GF-D8 (cell line): ENCODE results near the gene SEMA4A.
"Not testable (repeated sequence)": the region's sequence is repeated elsewhere in the genome, so short reads cannot be mapped to it uniquely, and the experiment has no call there.

Experiments used
- DNase-seq: peaks from one replicate; lab custom pipeline; 2025; lab: John Stamatoyannopoulos, UW

SEMA4A gene

GRCh38 chr1:156194300-156194652, 40.9 kb downstream of the SEMA4A start:
- no peak for DNase-seq

DNA sequence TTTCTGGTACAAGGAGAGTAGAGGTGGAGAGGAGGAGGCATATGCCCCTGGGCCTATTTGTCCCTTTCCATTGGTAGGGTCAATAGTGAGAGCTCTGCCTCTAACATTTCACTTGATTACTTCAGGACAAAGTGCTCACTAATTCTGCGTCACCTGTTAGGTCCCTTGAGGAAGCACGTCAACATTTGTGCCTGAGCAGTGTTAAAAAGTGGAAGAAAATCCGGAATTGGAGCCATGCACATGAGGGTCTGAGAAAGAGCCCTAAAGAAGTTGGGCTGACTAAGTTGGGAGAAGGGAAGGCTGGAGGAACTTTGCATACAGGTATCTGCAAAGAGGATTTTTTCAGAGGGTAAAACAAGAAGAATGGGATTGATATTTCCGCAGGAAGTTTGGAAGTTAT, 42.5 kb downstream of the SEMA4A start:
- no peak for DNase-seq

DNA sequence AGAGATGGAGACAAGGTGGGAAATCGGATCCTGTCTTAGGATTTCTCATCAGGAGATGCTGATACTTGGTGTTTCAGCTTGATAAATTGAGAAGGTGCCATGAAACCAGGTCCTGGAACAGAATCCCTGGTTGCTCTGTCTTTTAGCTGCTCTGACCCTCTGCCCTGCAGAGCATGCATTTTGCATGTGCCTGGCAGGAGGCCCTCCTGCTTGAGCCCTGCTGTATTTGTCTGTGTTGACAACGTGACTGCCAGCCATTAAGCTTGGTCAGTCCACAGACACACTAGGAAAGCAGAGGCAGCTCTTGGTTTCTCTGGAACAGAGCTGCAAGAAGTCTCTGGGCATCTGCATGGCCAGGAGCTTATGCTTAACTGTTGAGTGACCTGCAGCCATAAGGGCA, 43.1 kb downstream of the SEMA4A start:
- DNase-seq, result no peak

- no peak for DNase-seq
Observed at GRCh38 chr1:156198831-156199349, 45.5 kb downstream of the SEMA4A start.

- DNase-seq, result no peak
Observed at GRCh38 chr1:156200044-156200443, 46.7 kb downstream of the SEMA4A start.

DNA sequence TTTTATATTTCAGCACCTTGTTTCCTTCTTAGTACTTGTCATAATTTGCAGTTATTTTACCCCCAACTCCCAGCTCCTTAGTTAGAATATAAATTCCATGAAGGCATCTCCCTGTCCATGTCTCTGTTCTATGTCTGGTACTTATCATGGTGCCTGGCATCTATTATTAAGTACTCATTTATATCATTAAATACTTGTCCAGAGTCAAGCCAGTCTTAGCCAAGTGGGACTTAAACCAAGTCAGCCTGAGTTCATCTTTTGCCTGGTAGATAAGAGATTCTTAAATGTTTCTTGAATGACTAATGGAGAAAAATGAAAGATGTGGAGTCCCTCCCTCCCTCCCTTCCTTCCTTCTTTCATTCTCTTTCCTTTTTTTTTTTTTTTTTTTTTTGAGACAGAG, 49.9 kb downstream of the SEMA4A start:
- no peak for DNase-seq

DNA sequence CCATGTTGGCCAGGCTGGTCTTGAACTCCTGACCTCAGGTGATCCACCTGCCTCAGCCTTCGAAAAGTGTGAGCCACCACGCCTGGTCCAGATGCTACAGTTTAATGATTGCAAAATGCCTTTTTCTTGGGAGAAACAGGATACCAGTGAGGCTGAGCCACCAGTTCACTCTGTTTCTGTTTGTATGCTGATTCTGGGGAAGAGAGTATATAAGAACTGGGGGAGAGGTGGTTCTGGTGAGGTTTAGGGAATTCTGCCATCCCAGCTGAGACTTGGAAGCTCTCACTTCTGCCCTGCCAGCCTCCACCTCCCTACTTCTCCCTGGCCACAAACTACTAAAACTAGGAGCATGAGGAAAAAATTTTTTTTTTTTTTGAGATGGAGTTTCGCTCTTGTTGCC, 51.3 kb downstream of the SEMA4A start:
- no peak for DNase-seq

DNA sequence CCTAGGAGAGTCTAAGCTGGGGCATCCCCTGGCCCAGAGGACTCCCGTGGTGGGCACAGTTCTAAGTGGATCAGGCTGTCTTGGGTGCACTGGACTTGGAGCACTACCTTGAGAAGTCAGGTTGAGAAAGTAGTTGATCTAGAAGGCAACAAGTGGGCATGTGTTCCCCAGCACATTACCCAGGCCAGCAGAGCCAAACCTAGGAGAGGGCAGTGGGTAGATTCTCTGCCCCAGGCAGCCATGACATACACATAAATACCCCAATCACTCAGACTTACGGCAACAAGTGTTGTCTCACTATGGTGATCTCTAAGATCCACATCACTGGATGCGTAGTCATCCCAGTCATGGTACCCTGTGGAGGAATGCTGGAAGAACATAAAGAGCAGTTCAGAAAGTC, 57.9 kb downstream of the SEMA4A start:
- DNase-seq, result no peak

- no peak for DNase-seq
Observed at GRCh38 chr1:156212130-156212529, 58.7 kb downstream of the SEMA4A start.

GRCh38 chr1:156212833-156213643, 59.7 kb downstream of the SEMA4A start, which contains the start of gene PMF1:
TSS of gene PMF1 (plus strand) at chr1:156213007. CDS start at chr1:156213016, 9 bp downstream.
- DNase-seq, result peak; percentile 80

- no peak for DNase-seq
Observed at GRCh38 chr1:156213644-156213966, 60.2 kb downstream of the SEMA4A start.

DNA sequence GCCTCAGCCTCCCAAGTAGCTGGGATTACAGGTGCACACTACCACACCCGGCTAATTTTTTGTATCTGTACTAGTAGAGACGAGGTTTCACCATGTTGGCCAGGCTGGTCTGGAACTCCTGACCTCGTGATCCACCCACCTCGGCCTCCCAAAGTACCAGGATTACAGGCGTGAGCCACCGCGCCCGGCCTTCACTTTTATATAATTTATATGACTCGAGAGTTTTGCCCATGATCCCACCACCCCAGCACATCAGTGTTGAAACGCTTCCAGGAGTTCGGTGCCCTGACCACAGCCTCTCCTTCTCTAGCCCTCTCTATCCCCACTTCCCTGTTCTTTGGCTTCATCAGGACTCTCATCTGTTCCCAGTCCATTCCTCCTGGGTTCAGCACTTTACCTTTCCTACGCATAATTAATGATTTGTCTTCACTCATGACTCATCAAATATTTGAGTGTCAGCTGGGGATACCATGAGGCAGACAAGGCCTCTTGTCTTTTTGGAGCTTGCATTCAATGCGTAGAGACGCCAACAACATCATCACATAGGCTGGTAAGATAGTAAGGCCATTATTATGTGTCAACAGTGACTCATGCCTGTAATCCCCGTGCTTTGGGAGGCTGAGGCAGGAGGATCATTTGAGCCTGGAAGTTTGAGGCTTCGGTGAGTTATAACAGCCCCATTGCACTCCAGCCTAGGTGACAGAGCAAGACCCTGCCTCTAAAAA, 60.8 kb downstream of the SEMA4A start:
- DNase-seq, result no peak

DNA sequence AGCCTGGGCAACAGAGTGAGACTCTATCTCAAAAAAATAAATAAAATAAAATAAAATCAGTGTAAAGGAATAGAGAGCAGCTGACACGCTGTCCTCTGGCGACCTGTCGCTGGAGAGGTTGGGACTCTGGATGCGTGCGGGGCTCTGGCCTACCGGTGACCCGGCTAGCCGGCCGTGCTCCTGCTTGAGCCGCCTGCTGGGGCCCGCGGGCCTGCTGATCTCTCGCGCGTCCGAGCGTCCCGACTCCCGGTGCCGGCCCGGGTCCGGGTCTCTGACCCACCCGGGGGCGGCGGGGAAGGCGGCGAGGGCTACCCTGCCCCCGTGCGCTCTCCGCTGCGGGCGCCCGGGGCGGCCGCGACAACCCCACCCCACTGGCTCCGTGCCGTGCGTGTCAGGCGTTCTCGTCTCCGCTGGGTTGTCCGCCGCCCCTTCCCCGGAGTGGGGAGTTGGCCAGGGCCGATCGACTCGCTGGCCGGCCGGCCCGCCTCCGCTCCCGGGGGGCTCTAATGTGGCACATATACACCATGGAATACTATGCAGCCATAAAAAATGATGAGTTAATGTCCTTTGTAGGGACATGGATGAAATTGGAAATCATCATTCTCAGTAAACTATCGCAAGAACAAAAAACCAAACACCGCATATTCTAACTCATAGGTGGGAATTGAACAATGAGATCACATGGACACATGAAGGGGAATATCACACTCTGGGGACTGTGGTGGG, 63.1 kb downstream of the SEMA4A start:
- not testable (repeated sequence) for DNase-seq

DNA sequence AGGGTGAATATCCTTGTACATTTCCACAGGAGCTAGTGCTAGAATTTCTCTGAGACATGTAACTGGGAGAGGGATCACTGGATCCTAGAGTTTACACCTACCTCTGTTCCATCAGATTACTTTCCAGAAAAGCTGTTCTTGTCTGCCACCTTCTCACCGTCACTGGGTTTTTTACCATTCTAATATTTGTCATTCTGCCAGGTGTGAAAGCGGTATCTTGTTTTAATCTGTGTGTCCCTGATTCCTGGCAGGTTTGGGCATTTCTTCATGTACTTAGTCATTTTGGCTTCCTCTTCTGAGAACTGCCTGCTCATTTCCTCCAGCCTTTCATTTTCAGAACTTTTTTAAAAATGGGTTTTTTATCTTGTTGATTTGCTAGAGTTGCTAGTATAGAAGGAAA, 64.5 kb downstream of the SEMA4A start:
- DNase-seq, result peak; percentile 63

DNA sequence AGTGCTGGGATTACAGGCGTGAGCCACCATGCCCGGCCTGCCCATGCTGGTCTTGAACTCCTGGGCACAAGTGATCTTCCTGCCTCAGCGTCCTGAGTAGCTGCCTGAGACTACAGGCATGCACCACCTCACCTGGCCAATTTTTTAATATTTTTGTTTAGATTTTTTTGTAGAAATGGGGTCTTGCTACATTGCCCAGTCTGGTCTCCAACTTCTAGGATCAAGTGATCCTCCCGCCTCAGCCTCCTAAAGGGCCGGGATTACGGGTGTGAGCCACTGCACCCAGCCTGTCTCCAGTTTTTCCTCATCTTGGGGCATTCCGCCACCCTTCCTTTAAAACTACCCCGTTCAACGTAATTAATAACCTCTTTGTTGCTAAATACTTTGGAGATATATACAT, 66.8 kb downstream of the SEMA4A start:
- DNase-seq, result no peak

DNA sequence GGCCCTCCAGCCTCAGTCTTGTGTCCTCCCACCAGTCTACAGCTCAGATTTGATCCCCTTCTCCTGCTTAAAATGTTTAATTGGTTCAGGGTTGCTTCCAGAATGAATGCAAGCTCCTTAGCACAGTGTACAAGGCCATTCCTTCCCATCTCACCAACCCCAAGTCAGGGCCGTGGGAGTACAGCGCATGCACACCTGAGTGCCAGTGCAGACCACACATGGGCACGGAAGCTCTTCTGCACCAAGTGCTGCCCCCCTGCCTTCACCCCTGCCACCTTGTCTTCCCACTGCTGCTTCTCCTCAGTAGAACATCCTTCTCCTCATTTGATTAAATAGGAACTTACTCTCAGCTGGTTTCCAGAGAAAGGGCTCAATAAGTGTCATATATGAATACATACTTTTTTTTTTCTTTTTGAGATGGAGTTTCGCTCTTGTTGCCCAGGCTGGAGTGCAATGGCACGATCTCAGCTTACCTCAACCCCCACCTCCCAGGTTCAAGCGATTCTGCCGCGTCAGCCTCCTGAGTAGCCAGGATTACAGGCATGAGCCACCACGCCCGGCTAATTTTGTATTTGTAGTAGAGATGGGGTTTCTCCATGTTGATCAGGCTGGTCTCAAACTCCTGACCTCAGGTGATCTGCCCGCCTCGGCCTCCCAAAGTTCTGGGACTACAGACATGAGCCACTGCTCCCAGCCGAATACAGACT, 68.8 kb downstream of the SEMA4A start:
- DNase-seq, result no peak

DNA sequence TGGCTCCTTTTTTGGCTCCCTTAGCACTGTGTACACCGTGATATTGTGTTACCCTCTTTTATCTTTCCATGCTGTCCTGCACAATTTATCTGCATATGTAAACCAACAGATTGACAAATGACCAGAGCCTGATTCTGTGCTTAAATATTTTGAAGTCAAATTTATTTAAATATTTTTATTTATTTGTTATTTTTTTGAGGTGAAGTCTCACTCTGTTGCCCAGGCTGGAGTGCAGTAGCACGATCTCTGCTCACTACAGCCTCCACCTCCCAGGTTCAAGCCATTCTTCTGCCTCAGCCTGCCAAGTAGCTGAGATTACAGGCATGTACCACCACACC, 72.3 kb downstream of the SEMA4A start:
- DNase-seq, result no peak

- no peak for DNase-seq
Observed at GRCh38 chr1:156226116-156226538, 72.7 kb downstream of the SEMA4A start.

GRCh38 chr1:156226782-156227181, 73.4 kb downstream of the SEMA4A start:
- no peak for DNase-seq
